NB4 (cell line): ENCODE data around the gene ADRA2A.

ENCODE experiments used
- MAX ChIP-seq: IDR thresholded peaks from 2 replicates; pipeline ENCODE4 v1.6.1; 2011; ENCODE audit warnings: low read depth, low read length
- MYC ChIP-seq: IDR thresholded peaks from 2 replicates; pipeline ENCODE4 v1.6.1; 2011; ENCODE audit warnings: low read depth, low read length
- POLR2A ChIP-seq: IDR thresholded peaks from 2 replicates; pipeline ENCODE4 v1.6.1; 2011; ENCODE audit warnings: mild to moderate bottlenecking; ENCODE audit not compliant: insufficient read length; ENCODE audit errors: extremely low read depth
- TF ChIP-seq, protein P1 (sequence below): IDR thresholded peaks from one replicate; pipeline ENCODE4 v1.5.1; 2012; ENCODE audit warnings: low read depth, low read length

- TF ChIP-seq POLR2A: no peak
- TF ChIP-seq, protein P1, sequence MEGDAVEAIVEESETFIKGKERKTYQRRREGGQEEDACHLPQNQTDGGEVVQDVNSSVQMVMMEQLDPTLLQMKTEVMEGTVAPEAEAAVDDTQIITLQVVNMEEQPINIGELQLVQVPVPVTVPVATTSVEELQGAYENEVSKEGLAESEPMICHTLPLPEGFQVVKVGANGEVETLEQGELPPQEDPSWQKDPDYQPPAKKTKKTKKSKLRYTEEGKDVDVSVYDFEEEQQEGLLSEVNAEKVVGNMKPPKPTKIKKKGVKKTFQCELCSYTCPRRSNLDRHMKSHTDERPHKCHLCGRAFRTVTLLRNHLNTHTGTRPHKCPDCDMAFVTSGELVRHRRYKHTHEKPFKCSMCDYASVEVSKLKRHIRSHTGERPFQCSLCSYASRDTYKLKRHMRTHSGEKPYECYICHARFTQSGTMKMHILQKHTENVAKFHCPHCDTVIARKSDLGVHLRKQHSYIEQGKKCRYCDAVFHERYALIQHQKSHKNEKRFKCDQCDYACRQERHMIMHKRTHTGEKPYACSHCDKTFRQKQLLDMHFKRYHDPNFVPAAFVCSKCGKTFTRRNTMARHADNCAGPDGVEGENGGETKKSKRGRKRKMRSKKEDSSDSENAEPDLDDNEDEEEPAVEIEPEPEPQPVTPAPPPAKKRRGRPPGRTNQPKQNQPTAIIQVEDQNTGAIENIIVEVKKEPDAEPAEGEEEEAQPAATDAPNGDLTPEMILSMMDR: no peak
- TF ChIP-seq MYC: no peak
- no peak for TF ChIP-seq MAX
Measured at GRCh38 chr10:111035542-111035941, 41.3 kb upstream of the ADRA2A start.
